Measurements from ENCODE around the gene FOXI2. TPM values are rescaled to one million over a fixed set of nuclear protein-coding genes. Genes with fewer than 3 reads are reported as not detected.

Gene FOXI2
- total RNA-seq, 1 donor: not detected

GRCh38 chr10:127736222-127736914 lies 617 bp upstream of the FOXI2 start:
- Histone ChIP-seq H3K4me1 (ENCODE audit: insufficient read depth, low read length) (no peaks in the 10 kb centered on the region), H3K27me3 (ENCODE audit: insufficient read depth, low read length) (peaks cover 37% of the 10 kb centered on the region), H3K4me3 (ENCODE audit: low read length) (no peak overlapping the region), H3K9me3 (ENCODE audit: low read depth, low read length) (no peaks in the 10 kb centered on the region)

- peaks cover 31% of the 10 kb centered on the region for H3K27me3 ChIP-seq (ENCODE audit: insufficient read depth, low read length)
- H3K4me1 ChIP-seq (ENCODE audit: insufficient read depth, low read length): no peaks in the 10 kb centered on the region
- no peak overlapping the region for H3K4me3 ChIP-seq (ENCODE audit: low read length)
- no peaks in the 10 kb centered on the region for H3K9me3 ChIP-seq (ENCODE audit: low read depth, low read length)
These were observed 852 bp downstream of the FOXI2 start for GRCh38 chr10:127737563-127738511.

- Histone ChIP-seq H3K4me1 (ENCODE audit: insufficient read depth, low read length) (no peaks in the 10 kb centered on the region), H3K27me3 (ENCODE audit: insufficient read depth, low read length) (peaks cover 26% of the 10 kb centered on the region), H3K4me3 (ENCODE audit: low read length) (no peak overlapping the region), H3K9me3 (ENCODE audit: low read depth, low read length) (no peaks in the 10 kb centered on the region)
These were observed 1.8 kb downstream of the FOXI2 start for GRCh38 chr10:127738512-127739424.

GRCh38 chr10:127739908-127740307 lies 2.9 kb downstream of the FOXI2 start:
- Histone ChIP-seq H3K4me3 (ENCODE audit: low read length) (no peak overlapping the region), H3K4me1 (ENCODE audit: insufficient read depth, low read length) (no peaks in the 10 kb centered on the region), H3K9me3 (ENCODE audit: low read depth, low read length) (no peaks in the 10 kb centered on the region), H3K27me3 (ENCODE audit: insufficient read depth, low read length) (peaks cover 18% of the 10 kb centered on the region)

DNA sequence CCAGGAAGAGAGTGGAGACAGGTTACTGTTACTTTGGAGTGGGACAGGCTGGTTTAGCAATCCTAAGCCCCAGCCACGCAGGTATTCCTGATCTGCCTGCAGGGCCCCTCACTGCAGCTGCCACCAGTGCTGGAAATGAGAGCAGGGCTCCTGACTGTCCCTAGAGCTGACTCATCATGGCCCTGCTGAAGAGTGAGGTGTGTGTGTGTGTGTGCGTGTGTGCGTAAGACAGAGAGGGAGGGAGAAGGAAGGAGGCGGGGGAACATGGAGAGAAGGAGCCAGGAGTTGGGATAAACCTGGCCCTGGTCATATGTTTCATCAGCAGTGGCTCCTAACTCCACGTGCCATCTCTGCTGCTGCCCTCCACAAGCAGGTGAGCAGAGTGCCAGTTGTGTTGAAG lies 3.6 kb downstream of the FOXI2 start:
- H3K9me3 ChIP-seq (ENCODE audit: low read depth, low read length): no peaks in the 10 kb centered on the region
- H3K27me3 ChIP-seq (ENCODE audit: insufficient read depth, low read length): peaks cover 11% of the 10 kb centered on the region
- H3K4me3 ChIP-seq (ENCODE audit: low read length): no peak overlapping the region

GRCh38 chr10:127743205-127743604 lies 6.2 kb downstream of the FOXI2 start:
- Histone ChIP-seq H3K4me1 (ENCODE audit: insufficient read depth, low read length) (no peaks in the 10 kb centered on the region), H3K4me3 (ENCODE audit: low read length) (no peak overlapping the region), H3K9me3 (ENCODE audit: low read depth, low read length) (no peaks in the 10 kb centered on the region), H3K27me3 (ENCODE audit: insufficient read depth, low read length) (no peaks in the 10 kb centered on the region)

More for the DNA sequence above, 3.6 kb downstream of the FOXI2 start:
- no peaks in the 10 kb centered on the region for H3K4me1 ChIP-seq (ENCODE audit: insufficient read depth, low read length)

GRCh38 chr10:127744956-127745355 lies 8.0 kb downstream of the FOXI2 start:
- Histone ChIP-seq H3K4me1 (ENCODE audit: insufficient read depth, low read length) (no peaks in the 10 kb centered on the region), H3K4me3 (ENCODE audit: low read length) (no peak overlapping the region), H3K27me3 (ENCODE audit: insufficient read depth, low read length) (no peaks in the 10 kb centered on the region), H3K9me3 (ENCODE audit: low read depth, low read length) (no peaks in the 10 kb centered on the region)

GRCh38 chr10:127745861-127746260 lies 8.9 kb downstream of the FOXI2 start:
- no peaks in the 10 kb centered on the region for H3K4me1 ChIP-seq (ENCODE audit: insufficient read depth, low read length)
- no peak overlapping the region for H3K4me3 ChIP-seq (ENCODE audit: low read length)
- H3K27me3 ChIP-seq (ENCODE audit: insufficient read depth, low read length): peaks cover 5% of the 10 kb centered on the region
- H3K9me3 ChIP-seq (ENCODE audit: low read depth, low read length): no peaks in the 10 kb centered on the region

- no peaks in the 10 kb centered on the region for H3K9me3 ChIP-seq (ENCODE audit: low read depth, low read length)
- no peaks in the 10 kb centered on the region for H3K27me3 ChIP-seq (ENCODE audit: insufficient read depth, low read length)
- no peaks in the 10 kb centered on the region for H3K4me1 ChIP-seq (ENCODE audit: insufficient read depth, low read length)
- no peak overlapping the region for H3K4me3 ChIP-seq (ENCODE audit: low read length)
These were observed 18.8 kb downstream of the FOXI2 start for GRCh38 chr10:127755753-127756152.

DNA sequence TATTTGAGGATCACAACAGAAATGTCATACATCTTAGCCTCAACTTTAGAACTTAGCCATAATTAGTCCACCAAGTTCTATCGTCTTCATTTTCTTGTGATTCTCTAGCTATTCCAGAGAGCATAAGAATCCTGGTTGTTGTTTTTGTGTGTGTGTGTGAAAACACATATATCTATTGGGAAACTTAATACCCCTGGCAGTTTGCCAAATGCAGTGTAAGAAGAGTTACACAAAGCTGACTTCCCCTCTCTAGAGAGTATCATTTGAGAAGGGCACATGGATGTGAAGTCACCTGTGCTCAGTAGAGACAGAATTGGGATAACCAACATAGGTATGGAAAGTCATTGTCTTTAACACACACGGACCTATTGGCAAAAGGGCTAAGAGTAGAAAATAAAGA lies 19.3 kb downstream of the FOXI2 start:
- H3K4me3 ChIP-seq (ENCODE audit: low read length): no peak overlapping the region
- H3K9me3 ChIP-seq (ENCODE audit: low read depth, low read length): no peaks in the 10 kb centered on the region
- H3K27me3 ChIP-seq (ENCODE audit: insufficient read depth, low read length): no peaks in the 10 kb centered on the region
- no peaks in the 10 kb centered on the region for H3K4me1 ChIP-seq (ENCODE audit: insufficient read depth, low read length)

DNA sequence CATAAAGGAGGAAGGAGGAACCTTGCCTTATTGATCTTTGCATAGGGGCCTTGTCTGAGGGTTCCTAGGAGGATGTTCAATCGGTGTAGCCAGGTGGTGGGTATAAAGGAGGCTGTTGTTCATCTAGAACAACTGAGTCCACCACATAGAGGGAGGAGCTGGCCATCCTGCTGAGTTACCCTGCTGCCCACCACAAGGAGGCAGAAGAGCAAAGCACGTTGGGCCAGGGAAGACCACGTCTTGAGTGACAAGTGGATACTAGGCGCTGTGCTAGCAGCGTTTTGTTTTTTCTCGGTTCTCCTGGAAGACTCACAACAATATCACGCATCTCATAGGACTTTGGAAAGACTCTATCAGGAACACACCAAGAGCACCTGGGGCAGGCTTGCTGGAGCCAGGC lies 20.0 kb downstream of the FOXI2 start:
- Histone ChIP-seq H3K9me3 (ENCODE audit: low read depth, low read length) (no peaks in the 10 kb centered on the region), H3K4me1 (ENCODE audit: insufficient read depth, low read length) (no peaks in the 10 kb centered on the region)

DNA sequence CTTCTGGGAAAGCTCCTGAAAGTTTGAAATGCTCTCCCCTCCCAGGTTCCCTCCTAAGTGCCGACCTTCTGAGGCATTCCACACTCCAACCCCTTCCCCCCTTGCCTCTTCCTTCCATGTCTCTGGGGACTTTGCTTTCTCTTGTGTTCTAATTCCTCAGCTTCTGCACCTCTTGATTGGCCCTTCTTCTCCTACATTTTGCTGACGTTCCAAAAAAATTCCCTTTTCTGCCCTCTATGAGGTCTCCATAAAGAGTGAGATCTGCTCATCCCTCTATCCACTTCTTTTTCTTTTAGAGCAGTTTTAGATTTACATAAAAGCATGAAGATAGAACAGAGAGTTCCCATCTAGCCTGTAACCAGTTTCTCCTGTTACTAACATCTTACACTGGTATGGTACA lies 22.3 kb downstream of the FOXI2 start:
- Histone ChIP-seq H3K4me1 (ENCODE audit: insufficient read depth, low read length) (no peaks in the 10 kb centered on the region), H3K27me3 (ENCODE audit: insufficient read depth, low read length) (peaks cover 5% of the 10 kb centered on the region), H3K9me3 (ENCODE audit: low read depth, low read length) (no peaks in the 10 kb centered on the region), H3K4me3 (ENCODE audit: low read length) (no peak overlapping the region)

More for the DNA sequence above, 20.0 kb downstream of the FOXI2 start:
- H3K27me3 ChIP-seq (ENCODE audit: insufficient read depth, low read length): no peaks in the 10 kb centered on the region
- no peak overlapping the region for H3K4me3 ChIP-seq (ENCODE audit: low read length)

GRCh38 chr10:127762925-127763324 lies 25.9 kb downstream of the FOXI2 start:
- H3K27me3 ChIP-seq (ENCODE audit: insufficient read depth, low read length): peaks cover 5% of the 10 kb centered on the region
- H3K4me3 ChIP-seq (ENCODE audit: low read length): no peak overlapping the region

GRCh38 chr10:127774766-127775559 lies 38.0 kb downstream of the FOXI2 start:
- no peaks in the 10 kb centered on the region for H3K27me3 ChIP-seq (ENCODE audit: insufficient read depth, low read length)

More at GRCh38 chr10:127762925-127763324, 25.9 kb downstream of the FOXI2 start:
- Histone ChIP-seq H3K4me1 (ENCODE audit: insufficient read depth, low read length) (no peaks in the 10 kb centered on the region), H3K9me3 (ENCODE audit: low read depth, low read length) (no peaks in the 10 kb centered on the region)

More at GRCh38 chr10:127774766-127775559, 38.0 kb downstream of the FOXI2 start:
- Histone ChIP-seq H3K4me3 (ENCODE audit: low read length) (no peak overlapping the region), H3K9me3 (ENCODE audit: low read depth, low read length) (no peaks in the 10 kb centered on the region), H3K4me1 (ENCODE audit: insufficient read depth, low read length) (no peaks in the 10 kb centered on the region)
